Non-pigmented ciliary epithelial cell (primary cell): ENCODE data around the gene CDK7.
"Not testable (repeated sequence)": the region's sequence is repeated elsewhere in the genome, so short reads cannot be mapped to it uniquely, and the experiment has no call there.

Experiments
- DNase-seq: peaks from one replicate; pipeline ENCODE4 v3.0.0-alpha.2; 2010; ENCODE audit warnings: low read depth

The CDK7 gene

DNA sequence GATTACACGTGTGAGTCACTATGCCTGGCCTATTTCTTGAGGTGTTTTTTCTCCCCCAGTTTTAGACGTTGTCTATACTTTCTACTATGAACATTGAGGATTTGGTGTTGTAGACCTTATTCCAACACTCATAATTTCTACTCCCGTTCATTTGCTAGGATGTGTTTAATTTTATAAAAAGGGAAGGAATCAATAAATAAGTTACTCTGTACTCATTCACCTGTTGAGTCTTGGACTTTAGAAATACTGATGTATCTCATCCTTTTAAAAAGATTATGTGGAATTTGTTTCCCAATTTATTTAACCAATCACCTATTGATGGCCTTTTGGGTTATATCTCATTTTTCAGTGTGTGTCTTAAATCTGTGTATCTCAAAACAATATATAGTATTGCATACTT is 3.2 kb downstream of the CDK7 start:
- no peak for DNase-seq

DNA sequence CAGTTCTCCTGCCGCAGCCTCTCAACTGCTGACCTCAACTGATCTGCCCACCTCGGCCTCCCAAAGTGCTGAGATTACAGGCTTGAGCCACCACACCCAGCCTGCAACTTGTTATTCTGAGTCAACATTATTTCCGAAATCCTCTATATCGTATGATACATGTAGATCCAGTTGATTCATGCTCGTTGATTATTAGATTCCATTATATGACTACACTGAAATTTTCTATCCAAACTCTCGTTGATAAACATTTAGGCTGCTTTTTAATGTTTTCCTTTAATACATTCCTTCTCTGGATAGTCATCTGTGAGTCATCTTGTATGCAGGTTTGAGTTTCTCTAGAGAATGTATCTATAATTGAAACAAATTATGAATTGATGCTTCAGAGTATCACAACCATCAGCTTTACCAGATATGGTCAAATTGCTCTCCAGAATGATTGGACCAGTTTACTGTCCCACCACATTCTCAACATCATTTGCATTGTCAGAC is 4.1 kb downstream of the CDK7 start:
- peak; percentile 13 for DNase-seq

DNA sequence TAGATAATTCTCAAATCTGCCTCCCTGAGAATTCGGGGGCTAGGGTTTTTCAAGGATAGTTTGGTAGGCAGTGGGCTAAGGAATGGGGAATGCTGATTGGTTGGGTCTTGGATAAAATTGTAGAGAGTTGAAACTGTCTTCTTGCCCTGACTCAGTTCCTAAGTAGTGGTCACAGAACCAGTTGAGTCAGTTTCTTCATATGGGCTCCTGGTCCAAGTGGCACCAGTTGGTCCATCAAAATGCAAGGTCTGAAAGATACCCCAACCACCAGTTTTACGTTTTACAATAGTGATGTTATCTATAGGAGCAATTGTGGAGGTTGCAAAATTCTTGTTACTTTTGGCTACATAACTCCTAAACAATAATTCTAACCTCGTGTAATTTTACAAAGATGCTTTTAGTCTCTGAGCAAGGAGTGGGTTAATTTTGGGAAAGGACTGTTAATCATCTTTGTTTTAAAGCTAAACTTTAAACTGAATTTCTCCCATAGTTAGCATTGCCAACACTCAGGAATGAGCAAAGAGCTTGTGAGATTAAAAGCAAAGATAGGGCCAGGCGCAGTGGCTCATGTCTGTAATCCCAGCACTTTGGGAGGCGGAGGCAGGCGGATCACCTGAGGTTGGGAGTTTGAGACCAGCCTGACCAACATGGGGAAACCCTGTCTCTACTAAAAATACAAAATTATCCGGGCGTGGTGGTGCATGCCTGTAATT is 7.7 kb downstream of the CDK7 start:
- DNase-seq, result no peak

- no peak for DNase-seq
Observed at GRCh38 chr5:69245031-69245430, 10.3 kb downstream of the CDK7 start.

- no peak for DNase-seq
Observed at GRCh38 chr5:69248019-69248418, 13.3 kb downstream of the CDK7 start.

DNA sequence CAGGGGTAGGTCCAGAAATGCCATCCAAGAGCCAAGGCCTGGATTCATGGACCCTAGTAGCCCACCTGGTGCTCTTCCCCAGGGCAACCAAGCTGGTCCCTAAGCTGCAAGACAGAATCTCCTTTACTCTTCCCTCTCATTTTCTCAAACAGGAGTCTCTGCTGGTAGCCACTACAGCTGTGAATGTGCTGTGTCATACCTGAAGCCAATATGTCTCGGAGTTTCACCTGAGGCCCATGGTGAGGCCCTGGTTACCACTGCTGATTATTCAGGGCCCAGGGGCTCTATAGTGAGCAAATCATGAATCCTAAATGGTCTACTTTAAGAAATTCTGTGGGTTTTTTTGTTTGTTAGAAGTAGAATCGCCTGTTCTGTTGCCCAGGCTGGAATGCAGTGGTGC is 15.9 kb downstream of the CDK7 start:
- no peak for DNase-seq

GRCh38 chr5:69252437-69252836 is 17.8 kb downstream of the CDK7 start:
- no peak for DNase-seq

DNA sequence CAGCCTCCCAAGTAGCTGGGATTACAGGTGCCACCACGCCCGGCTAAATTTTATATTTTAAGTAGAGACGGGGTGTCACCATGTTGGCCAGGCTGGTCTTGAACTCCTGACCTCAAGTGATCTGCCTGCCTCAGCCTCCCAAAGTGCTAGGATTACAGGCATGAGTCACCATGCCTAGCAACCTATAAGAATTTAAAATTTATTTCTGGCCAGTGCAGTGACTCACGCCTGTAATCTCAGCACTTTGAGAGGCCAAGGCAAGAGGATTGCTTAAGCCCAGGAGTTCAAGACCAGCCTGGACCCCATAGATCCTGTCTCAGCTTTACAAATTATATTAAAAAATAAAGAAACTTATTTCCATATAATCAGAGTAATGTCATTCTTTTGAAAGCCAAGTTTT is 21.3 kb downstream of the CDK7 start:
- DNase-seq, result not testable (repeated sequence)

- DNase-seq, result no peak
Observed at GRCh38 chr5:69257577-69257976, 22.9 kb downstream of the CDK7 start.

GRCh38 chr5:69261034-69261433 is 26.3 kb downstream of the CDK7 start:
- no peak for DNase-seq

- DNase-seq, result no peak
Observed at GRCh38 chr5:69265931-69266330, 31.2 kb downstream of the CDK7 start.

GRCh38 chr5:69268899-69269298 is 34.2 kb downstream of the CDK7 start:
- DNase-seq, result no peak

- DNase-seq, result no peak
Observed at GRCh38 chr5:69270840-69271239, 36.2 kb downstream of the CDK7 start.

- DNase-seq, result no peak
Observed at GRCh38 chr5:69271376-69271775, 36.7 kb downstream of the CDK7 start.

DNA sequence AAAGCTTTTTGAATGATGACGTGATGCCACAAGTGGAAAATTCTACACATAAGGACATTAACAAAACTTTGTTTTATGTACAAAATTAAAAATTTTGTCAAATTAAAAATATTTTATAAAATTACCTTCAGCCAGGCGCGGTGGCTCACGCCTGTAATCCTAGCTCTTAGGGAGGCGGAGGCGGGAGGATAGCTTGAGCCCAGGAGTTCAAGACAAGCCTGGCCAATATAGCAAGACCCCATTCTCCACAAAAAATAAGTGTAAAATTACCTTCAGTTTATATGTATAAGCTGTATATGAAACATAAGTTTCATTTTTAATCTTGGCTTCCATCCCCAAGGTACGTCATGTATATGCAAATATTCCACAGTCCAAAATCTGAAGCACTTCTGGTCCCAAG is 40.9 kb downstream of the CDK7 start:
- DNase-seq, result no peak

GRCh38 chr5:69276422-69277174 is 41.9 kb downstream of the CDK7 start:
- DNase-seq, result no peak

DNA sequence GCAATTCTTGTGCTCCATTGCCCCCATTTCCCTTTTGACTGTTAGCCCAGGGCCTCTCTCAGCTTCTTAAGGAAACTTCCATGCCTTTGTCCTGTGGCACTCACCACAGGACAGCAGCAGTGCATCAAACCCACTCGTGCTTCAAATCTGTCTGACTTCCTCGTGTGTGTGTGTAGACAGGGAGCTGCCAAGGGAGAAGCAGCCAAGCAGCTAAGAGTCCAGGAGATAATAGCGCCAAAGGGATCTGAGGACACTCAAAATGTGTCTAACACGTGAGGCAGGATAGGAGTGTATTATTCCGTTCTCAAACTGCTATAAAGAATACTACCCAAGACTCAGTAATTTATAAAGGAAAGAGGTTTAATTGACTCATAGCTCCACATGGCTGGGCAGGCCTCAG is 44.8 kb downstream of the CDK7 start:
- no peak for DNase-seq

DNA sequence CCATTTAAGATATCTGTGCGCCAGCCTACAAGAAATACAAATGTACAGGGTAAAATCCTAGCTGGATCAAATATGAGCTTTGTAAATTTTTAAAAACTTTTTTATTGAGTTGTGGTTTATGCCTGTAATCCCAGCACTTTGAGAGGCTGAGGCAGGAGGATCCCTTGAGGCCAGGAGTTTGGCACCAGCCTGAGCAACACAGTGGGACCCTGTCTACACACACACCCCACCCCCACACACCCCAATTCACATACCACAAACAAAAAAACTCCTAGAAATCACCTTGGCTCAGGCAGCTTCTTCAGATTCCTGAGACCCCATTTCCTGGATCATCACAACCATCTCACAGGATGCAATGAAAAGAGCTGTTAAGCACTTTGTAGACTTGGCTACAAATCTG is 46.4 kb downstream of the CDK7 start:
- no peak for DNase-seq

- no peak for DNase-seq
Observed at GRCh38 chr5:69284203-69284602, 49.5 kb downstream of the CDK7 start.

- no peak for DNase-seq
Observed at GRCh38 chr5:69285448-69286116, 50.9 kb downstream of the CDK7 start.

DNA sequence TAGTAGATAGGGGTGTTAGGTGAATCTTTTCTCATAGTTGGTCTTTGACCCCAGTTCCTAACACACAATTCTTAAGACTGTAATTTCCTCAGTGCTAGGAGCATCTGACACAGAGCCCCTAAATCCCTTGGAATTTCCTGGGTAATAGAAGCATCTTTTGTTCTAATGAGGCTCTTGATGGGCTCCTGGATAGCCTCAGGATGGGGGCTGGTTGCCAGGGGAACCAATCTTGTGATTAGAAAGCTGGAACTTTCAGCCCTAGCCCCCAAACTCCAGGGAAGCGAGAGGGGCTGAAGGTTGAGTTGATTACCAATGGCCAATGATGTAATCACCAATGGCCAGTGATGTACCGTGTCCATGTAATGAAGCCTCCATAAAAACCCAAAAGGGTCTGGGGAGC is 53.4 kb downstream of the CDK7 start:
- DNase-seq, result no peak

DNA sequence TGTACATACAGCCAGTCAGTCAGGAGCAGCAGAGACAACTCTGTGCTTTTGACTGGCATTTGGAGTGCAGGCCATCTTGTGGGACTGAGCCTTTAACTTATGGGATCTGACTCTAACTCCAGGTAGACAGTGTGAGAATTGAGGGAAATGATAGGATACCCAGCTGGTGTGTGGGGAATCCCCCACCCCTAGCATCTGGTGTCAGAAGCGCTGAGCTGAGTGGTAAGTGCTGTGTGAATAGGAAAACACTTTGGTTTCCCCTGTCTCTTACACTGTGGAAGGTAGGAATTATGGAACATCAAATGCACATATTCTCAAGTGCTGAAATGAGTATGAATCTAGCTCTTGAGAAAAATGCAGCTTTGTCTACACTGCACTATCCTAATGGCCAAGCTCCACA is 54.0 kb downstream of the CDK7 start:
- DNase-seq, result no peak

DNA sequence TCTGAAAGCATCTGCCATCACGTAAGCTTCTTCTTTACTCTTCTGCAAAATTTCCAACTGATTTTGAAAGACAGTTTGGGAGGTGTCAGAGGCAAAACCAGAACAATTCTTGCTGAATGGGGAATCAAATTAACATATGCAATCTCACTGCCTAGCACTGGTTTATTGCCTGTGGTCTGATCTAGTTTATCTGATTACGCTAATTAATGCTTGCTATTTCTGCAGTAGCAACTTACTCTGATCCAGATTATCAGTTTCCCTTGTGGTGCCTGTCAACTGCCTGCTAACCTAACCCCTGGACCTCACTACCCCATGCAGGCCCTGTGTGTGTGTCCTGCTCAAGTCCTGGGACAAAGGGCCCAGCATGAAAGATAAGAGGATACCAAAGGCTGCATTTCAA is 57.6 kb downstream of the CDK7 start:
- no peak for DNase-seq
